AG08395 (cell line): Measurements from ENCODE around the gene GPR137C.
A peak's percentile ranks its signal among the peaks of the same experiment; 100 is the strongest.

Source experiments
- DNase-seq: peaks from one replicate; pipeline ENCODE4 v3.0.0; 2012; ENCODE audit warnings: mixed read lengths, low spot score

GPR137C gene

GRCh38 chr14:52552063-52552988 is at the start of gene GPR137C, which contains the start of gene TXNDC16:
Gene GPR137C (plus strand): TSS chr14:52552836. CDS start chr14:52553148, 312 bp downstream.
Gene TXNDC16 (minus strand): TSS chr14:52552505. CDS start chr14:52543557, 8,948 bp downstream.
- peak; percentile 99 for DNase-seq

- DNase-seq: no peak
Measured at GRCh38 chr14:52513249-52513648, 39.4 kb upstream of the GPR137C start.

GRCh38 chr14:52514046-52514811 is 38.4 kb upstream of the GPR137C start:
- no peak for DNase-seq

DNA sequence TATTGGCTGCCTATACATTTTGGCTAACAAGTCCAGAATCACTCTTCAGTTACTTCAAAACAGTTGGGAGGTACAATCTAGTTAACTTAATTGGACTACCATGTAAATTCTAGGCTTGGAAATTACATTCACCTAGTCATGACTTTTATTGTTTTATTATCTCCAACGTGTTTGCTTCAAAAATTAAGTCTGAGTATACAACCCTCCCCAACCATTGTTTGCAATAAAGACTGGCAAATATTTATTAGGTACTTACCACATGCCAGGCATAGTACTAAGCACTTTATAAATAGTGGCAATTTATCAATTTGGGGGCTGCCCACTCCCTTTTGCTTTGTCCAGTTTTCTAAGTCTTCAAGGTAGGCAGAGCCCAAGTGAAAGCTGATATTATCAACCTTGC is 30.6 kb upstream of the GPR137C start:
- no peak for DNase-seq

DNA sequence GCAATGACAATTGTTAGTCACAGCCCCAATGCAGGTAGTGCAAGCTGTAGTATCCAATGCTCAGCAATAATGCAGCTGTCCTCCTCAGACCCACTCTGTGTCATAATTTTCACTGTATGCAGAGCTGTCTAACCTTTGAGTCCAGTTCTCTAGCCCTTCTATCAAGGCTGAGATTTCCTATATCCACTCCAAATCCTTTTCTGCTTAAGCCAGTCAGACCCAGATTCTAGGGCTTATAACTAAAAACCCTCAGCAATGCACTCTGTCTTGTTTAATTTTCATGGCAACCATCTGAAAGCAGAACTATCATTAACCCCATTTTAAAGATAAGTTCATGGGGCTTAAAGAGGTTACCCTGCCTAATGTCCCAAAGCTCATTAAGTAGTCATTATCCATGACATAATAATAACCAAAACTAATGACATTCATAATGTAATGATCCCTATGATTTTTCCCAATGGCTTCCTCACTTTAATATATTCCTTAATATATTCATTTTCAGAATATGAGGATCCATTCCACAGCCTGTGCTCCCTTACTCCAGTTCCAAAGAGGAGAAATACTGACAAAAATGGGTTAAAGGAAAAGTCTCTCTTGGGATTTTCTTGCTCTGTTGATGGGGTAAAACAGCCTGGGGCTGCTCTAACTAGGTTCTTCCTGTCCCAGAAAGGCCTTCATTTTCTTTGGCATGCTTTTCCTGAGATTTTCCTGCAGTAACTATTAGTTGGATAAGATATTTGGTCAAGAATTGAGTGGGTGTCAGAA is 29.9 kb upstream of the GPR137C start:
- DNase-seq: no peak

- DNase-seq: no peak
Measured at GRCh38 chr14:52527052-52527451, 25.6 kb upstream of the GPR137C start.

DNA sequence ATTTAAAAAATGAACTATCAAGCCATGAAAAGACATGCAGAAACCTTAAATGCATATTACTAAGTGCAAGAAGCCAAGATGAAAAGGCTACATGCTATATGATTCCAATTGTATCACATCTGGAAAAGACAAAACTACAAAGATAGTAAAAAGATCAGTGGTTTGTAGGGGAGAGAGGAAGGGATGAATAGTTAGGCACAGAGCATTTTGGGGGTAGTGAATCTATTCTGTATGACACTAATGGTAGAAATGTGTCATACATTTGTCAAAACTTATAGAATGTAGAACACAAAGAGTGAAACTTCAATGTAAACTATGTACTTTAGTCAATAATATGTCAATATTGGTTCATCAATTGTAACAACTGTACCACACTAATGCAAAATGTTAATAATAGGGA is 21.2 kb upstream of the GPR137C start:
- DNase-seq: no peak

GRCh38 chr14:52536269-52536668 is 16.4 kb upstream of the GPR137C start:
- no peak for DNase-seq

DNA sequence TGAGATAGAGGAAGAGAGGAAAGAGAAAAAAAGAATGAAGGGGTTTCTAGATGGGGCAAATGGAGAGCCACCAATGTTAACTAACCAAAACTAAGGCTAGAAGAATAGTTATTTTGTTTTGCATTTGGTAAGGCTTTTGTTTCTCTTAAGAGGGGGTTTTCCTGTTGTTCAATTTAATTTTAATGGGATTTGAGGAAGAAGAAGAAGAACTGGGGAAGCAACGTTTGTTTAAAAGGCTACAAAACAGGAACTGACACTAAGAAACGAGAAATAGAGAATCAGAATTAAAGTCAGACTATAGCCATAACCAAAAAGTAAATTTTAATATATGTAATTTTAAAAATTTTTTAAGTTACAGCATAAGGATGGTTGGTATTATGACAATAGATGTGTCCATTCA is 14.0 kb upstream of the GPR137C start:
- no peak for DNase-seq

DNA sequence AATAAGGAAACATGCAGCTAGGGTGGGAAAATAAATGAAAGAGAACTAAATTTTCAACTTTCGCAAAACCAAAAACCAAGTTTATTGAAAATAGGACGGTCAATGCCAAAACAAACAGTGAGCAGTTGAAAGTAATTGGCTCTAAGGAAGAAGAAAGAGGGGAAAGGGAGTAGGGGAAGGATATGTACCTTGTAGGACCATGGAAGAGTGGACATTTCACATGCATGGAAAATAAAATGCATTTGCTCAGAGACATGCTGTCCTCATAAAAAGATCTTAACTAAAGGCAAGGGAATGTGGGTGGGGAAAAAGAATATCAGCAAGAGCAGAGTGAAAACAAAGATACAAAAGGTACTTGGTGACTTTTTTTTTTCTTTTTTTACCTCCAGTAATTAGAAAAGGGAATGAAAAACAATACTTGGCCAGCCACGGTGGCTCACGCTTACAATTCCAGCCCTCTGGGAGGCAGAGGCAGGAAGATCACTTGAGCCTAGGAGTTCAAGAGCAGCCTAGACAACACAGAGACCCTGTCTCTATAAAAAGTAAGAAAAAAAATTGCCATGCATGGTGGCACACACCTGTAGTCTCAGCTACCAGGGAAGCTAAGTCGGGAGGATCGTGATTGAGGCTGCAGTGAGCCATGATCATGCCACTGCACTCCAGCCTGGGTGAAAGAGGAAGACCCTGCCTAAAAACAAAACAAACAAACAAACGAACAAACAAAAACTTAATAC is 6.9 kb upstream of the GPR137C start:
- DNase-seq: no peak

GRCh38 chr14:52546318-52546670 is 6.3 kb upstream of the GPR137C start:
- DNase-seq: no peak

DNA sequence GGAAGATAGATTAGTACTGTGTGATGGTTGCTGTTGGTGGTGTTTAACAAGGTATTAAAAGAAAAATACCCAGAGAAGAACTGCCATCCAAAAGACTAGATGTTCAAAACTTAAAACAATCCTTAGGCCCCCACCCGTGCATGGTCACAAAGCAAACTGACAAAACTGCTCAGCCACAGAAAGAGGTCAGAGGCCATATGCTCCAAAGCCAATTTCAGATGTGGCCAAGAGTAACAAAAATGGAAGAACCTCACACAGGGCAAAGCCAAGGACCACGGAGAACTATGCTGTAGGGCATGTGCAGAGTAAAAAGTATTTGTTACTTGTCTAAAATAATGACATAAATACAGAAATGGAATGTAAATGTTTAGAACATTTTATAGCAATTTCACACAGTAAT is 5.6 kb upstream of the GPR137C start:
- DNase-seq: no peak

GRCh38 chr14:52547526-52547925 is 5.1 kb upstream of the GPR137C start:
- no peak for DNase-seq

- no peak for DNase-seq
Measured at GRCh38 chr14:52550661-52551060, 2.0 kb upstream of the GPR137C start.

DNA sequence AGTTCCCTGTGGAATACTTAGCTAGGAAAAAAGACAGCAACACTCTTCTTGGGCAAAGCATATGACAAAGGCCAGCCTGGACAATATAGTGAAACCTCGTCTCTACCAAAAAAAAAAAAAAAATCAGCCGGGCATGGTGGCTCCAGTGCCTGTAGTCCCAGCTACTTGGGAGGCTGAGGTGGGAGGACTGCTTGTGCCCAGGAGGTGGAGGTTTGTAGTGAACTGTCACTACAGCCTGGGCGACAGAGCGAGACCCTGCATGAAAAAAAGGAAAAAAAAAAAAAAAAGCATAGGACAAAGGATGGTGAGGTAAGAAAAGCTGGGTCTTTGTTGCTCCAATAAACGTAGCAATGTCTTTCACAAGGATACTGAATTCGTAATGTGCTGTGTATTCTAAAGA is 1.4 kb upstream of the GPR137C start:
- no peak for DNase-seq

GRCh38 chr14:52551696-52552062 is 957 bp upstream of the GPR137C start:
- peak; percentile 18 for DNase-seq

- DNase-seq: no peak
Measured at GRCh38 chr14:52553002-52553670, 500 bp downstream of the GPR137C start.

DNA sequence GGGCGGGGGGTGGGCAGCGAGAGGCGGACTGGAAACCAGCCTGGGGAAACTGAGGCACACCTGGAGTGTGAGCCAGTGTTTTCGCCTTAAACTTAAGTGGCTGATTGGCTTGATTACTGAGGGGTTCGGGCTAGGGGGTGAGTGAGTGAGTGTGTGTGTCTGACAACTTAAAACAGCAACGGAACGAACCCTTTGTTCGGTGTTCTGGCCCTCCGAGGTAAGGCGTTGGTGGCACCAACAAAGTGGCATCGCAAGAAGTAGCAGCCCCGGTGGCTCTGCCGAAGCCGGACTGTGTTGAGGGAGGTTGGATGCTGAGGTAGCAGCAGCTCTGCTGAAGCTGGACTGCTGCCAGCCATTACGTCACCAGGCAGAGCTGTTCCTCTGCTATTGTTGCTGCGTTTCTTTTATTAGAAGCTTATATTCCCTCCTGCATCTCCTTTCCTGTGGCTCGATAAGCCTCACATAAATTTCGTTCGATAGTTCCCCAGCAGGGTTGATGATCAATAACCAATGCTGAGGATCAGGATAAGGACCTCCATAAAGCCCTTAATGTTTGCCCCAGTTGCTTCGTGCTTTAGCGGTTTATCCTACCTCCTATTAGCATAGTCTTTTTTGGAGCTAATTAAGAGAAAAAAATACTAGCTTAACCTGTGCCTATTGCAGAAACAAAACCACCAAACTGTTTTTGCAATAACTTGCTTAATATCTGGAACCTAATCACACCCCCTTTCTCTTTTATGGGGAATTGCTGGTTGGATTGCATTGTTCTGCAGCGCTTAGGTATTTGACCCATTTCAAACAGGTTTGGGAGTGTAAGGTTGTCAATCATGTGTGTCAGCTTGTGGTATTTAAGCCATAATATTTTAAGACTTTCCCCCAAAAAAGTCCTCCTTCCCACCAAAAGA is 1.3 kb downstream of the GPR137C start:
- DNase-seq: peak; percentile 73

DNA sequence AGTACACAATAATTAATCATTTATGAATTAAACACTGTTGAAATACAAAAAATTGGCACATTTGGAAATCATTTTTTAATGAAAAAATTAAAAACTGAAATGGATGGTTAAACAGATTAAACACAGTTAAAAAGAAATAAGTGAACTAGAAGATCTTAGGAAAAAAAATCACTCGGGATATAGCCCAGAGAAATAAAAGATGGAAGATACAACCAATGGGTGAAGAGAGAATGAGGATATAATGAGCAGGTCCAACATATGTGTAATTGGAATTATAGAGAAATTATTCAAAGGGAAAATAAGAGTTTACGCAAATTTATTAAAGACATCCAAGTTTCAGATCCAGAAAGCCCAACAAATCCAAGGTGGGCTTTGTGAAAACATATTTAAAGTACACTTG is 6.1 kb downstream of the GPR137C start:
- no peak for DNase-seq

GRCh38 chr14:52563120-52563519 is 10.5 kb downstream of the GPR137C start:
- peak; percentile 43 for DNase-seq
